OCI-LY7 (cell line): ENCODE results near the gene CTSC.

Experiments used
- CTCF ChIP-seq: fragments of 200-600 bp; sonication (generic); conservative IDR thresholded peaks from 2 replicates; pipeline ENCODE4 v1.5.1; 2014; ENCODE audit warnings: mild to moderate bottlenecking, antibody characterized with exemption, low read length, moderate library complexity, mixed read lengths
- EZH2phosphoT487 ChIP-seq: fragments of 200-600 bp; sonication (generic); IDR thresholded peaks from 2 replicates; pipeline ENCODE4 v1.6.1; 2018; ENCODE audit warnings: low read depth, borderline replicate concordance, mild to moderate bottlenecking, mixed run types, antibody characterized with exemption, low read length, moderate library complexity, mixed read lengths

GRCh38 chr11:88313441-88313840 is 24.1 kb downstream of the CTSC start:
- TF ChIP-seq CTCF (no peak), EZH2phosphoT487 (no peak)
